OCI-LY1 (cell line): ENCODE data around the gene PNPLA5.

Source experiments
- EZH2 ChIP-seq: fragments of 200-600 bp; sonication (generic), shearing (Covaris generic); IDR thresholded peaks from 2 replicates; pipeline ENCODE4 v1.8.0; 2017; ENCODE audit warnings: borderline replicate concordance, mixed run types, mild to moderate bottlenecking, antibody characterized with exemption, low read length, moderate library complexity, mixed read lengths
- TF ChIP-seq, protein P1 (sequence below): fragments of 200-600 bp; sonication (generic), shearing (Covaris generic); IDR thresholded peaks from 2 replicates; pipeline ENCODE4 v1.5.1; 2017; ENCODE audit warnings: mild to moderate bottlenecking, antibody characterized with exemption, low read length, moderate library complexity, mixed read lengths

GRCh38 chr22:43862074-43862881, 29.5 kb downstream of the PNPLA5 start, which contains the start of gene SULT4A1:
- TF ChIP-seq, protein P1, sequence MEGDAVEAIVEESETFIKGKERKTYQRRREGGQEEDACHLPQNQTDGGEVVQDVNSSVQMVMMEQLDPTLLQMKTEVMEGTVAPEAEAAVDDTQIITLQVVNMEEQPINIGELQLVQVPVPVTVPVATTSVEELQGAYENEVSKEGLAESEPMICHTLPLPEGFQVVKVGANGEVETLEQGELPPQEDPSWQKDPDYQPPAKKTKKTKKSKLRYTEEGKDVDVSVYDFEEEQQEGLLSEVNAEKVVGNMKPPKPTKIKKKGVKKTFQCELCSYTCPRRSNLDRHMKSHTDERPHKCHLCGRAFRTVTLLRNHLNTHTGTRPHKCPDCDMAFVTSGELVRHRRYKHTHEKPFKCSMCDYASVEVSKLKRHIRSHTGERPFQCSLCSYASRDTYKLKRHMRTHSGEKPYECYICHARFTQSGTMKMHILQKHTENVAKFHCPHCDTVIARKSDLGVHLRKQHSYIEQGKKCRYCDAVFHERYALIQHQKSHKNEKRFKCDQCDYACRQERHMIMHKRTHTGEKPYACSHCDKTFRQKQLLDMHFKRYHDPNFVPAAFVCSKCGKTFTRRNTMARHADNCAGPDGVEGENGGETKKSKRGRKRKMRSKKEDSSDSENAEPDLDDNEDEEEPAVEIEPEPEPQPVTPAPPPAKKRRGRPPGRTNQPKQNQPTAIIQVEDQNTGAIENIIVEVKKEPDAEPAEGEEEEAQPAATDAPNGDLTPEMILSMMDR = no peak
- TF ChIP-seq EZH2 = no peak
